ENCODE data around the gene GPC4.
"Not testable (repeated sequence)": the region's sequence is repeated elsewhere in the genome, so short reads cannot be mapped to it uniquely, and the experiment has no call there.

GPC4 gene

GRCh38 chrX:133305348-133305747, 109.9 kb downstream of the GPC4 start:
- no peak for DNase-seq (ENCODE audit: low read depth)

- no peak for DNase-seq (ENCODE audit: low read depth)
Observed at GRCh38 chrX:133302775-133303445, 112.4 kb downstream of the GPC4 start.

- no peak for DNase-seq (ENCODE audit: low read depth)
Observed at GRCh38 chrX:133300591-133300990, 114.7 kb downstream of the GPC4 start.

- DNase-seq (ENCODE audit: low read depth) = peak; percentile 32
Observed at GRCh38 chrX:133297284-133297683, 118.0 kb downstream of the GPC4 start.

- peak; percentile 28 for DNase-seq (ENCODE audit: low read depth)
Observed at GRCh38 chrX:133294126-133294525, 121.2 kb downstream of the GPC4 start.

- peak; percentile 24 for DNase-seq (ENCODE audit: low read depth)
Observed at GRCh38 chrX:133290076-133290475, 125.2 kb downstream of the GPC4 start.

GRCh38 chrX:133287860-133288259, 127.4 kb downstream of the GPC4 start:
- DNase-seq (ENCODE audit: low read depth) = no peak

GRCh38 chrX:133285341-133285740, 129.9 kb downstream of the GPC4 start:
- DNase-seq (ENCODE audit: low read depth) = no peak

GRCh38 chrX:133279112-133279730, 136.1 kb downstream of the GPC4 start:
- DNase-seq (ENCODE audit: low read depth) = not testable (repeated sequence)

- DNase-seq (ENCODE audit: low read depth) = no peak
Observed at GRCh38 chrX:133273180-133273579, 142.1 kb downstream of the GPC4 start.

- no peak for DNase-seq (ENCODE audit: low read depth)
Observed at GRCh38 chrX:133269168-133269567, 146.1 kb downstream of the GPC4 start.

- DNase-seq (ENCODE audit: low read depth) = no peak
Observed at GRCh38 chrX:133267621-133268020, 147.7 kb downstream of the GPC4 start.

GRCh38 chrX:133265331-133265730, 150.0 kb downstream of the GPC4 start:
- DNase-seq (ENCODE audit: low read depth) = no peak

- DNase-seq (ENCODE audit: low read depth) = peak; percentile 31
Observed at GRCh38 chrX:133258481-133258880, 156.8 kb downstream of the GPC4 start.

- DNase-seq (ENCODE audit: low read depth) = peak; percentile 33
Observed at GRCh38 chrX:133254666-133255065, 160.6 kb downstream of the GPC4 start.

- DNase-seq (ENCODE audit: low read depth) = no peak
Observed at GRCh38 chrX:133251204-133251603, 164.1 kb downstream of the GPC4 start.

GRCh38 chrX:133250184-133251100, 164.8 kb downstream of the GPC4 start:
- no peak for DNase-seq (ENCODE audit: low read depth)
